Measurements from ENCODE around the gene CYYR1. TPM values are rescaled to one million over a fixed set of nuclear protein-coding genes. Genes with fewer than 3 reads are reported as not detected.

Gene CYYR1
- total RNA-seq, 1 experiment from 2014 or later: not detected

DNA sequence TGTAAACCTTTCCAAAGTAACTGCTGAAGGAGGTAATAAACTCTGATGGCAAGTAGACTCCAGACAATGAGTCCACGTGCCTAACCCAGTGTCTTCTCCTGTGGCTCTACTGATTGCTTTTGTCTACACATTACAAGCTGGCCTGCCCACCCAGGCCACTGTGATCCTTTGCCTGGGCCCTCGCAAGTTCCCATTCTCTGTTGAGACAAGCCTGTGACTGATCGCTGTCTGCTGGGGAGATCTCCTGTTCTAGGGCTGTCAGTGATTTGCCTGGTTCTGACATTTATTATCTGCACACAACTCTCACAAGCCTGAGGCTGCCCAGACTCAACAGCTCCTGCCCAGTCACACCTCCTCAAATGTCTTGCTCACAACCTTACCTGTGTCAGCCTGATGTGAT, 81.4 kb downstream of the CYYR1 start:
- no peaks in the 10 kb centered on the region for H3K36me3 Mint-ChIP-seq (ENCODE audit: insufficient read depth, unreplicated experiment)
- BruUV-seq (replicated peaks): no TSS peak
- no peaks in the 10 kb centered on the region for H3K4me1 Mint-ChIP-seq (ENCODE audit: low read depth, unreplicated experiment)
- intact Hi-C loops (cut with micrococcal nuclease; ENCODE audit: unreplicated experiment): no loop called here
- H3K4me3 ChIP-seq (ENCODE audit: low read depth, low read length): no peak overlapping the region
- no peak for DNase-seq
- H3K27me3 Mint-ChIP-seq (ENCODE audit: insufficient read depth, unreplicated experiment): no peaks in the 10 kb centered on the region
- CTCF ChIA-PET: no interaction called here
- no peaks in the 10 kb centered on the region for H3K4me1 ChIP-seq
- no peaks in the 10 kb centered on the region for H3K9me3 Mint-ChIP-seq (ENCODE audit: unreplicated experiment)
- no peak overlapping the region for H3K4me3 Mint-ChIP-seq (ENCODE audit: unreplicated experiment)
- H3K36me3 ChIP-seq (ENCODE audit: control insufficient read depth, insufficient read depth, low read length): no peaks in the 10 kb centered on the region
- no peak overlapping the region for H3K27ac Mint-ChIP-seq (ENCODE audit: unreplicated experiment)
- TF ChIP-seq, protein P1, sequence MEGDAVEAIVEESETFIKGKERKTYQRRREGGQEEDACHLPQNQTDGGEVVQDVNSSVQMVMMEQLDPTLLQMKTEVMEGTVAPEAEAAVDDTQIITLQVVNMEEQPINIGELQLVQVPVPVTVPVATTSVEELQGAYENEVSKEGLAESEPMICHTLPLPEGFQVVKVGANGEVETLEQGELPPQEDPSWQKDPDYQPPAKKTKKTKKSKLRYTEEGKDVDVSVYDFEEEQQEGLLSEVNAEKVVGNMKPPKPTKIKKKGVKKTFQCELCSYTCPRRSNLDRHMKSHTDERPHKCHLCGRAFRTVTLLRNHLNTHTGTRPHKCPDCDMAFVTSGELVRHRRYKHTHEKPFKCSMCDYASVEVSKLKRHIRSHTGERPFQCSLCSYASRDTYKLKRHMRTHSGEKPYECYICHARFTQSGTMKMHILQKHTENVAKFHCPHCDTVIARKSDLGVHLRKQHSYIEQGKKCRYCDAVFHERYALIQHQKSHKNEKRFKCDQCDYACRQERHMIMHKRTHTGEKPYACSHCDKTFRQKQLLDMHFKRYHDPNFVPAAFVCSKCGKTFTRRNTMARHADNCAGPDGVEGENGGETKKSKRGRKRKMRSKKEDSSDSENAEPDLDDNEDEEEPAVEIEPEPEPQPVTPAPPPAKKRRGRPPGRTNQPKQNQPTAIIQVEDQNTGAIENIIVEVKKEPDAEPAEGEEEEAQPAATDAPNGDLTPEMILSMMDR (IDR thresholded peaks at IDR 0.05; ENCODE audit: insufficient read depth in 1 of 2, low read depth in 1 of 2, low read length in 1 of 2, severe bottlenecking in 1 of 2, unreplicated experiment in 1 of 2): no peak
- POLR2A ChIA-PET: no interaction called here
- H3K9me3 ChIP-seq: no peaks in the 10 kb centered on the region; the same call in 1 of the 2 replicates
- no peaks in the 10 kb centered on the region for H3K27me3 ChIP-seq (replicated peaks; ENCODE audit: control insufficient read depth, insufficient read depth, low read length)

DNA sequence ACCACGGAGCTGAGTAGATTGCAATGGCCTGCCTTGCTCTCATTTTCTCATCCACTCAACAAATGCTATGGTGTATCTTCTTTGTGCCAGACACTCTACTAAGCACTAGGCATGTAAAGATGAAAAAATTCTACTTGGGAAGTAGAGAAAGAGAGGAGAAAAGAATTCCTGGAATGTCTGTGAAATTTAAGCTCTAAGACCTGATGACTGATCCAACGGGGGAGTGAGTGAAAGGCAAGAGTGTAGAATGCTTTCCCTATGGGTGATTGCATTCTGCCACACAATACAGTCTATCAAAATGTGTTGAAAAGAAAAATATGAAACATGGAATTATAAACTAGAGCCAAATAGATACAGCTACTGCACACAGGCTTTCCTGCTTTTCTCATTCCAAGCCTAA, 82.3 kb downstream of the CYYR1 start:
- Mint-ChIP-seq H3K27me3 (ENCODE audit: insufficient read depth, unreplicated experiment) (no peaks in the 10 kb centered on the region), H3K4me1 (ENCODE audit: low read depth, unreplicated experiment) (no peaks in the 10 kb centered on the region), H3K4me3 (ENCODE audit: unreplicated experiment) (no peak overlapping the region), H3K9me3 (ENCODE audit: unreplicated experiment) (no peaks in the 10 kb centered on the region), H3K27ac (ENCODE audit: unreplicated experiment) (no peak overlapping the region), H3K36me3 (ENCODE audit: insufficient read depth, unreplicated experiment) (no peaks in the 10 kb centered on the region)
- H3K36me3 ChIP-seq (ENCODE audit: control insufficient read depth, insufficient read depth, low read length): no peaks in the 10 kb centered on the region
- no TSS peak for BruUV-seq (replicated peaks)
- DNase-seq: no peak
- TF ChIP-seq, protein P1 (IDR thresholded peaks at IDR 0.05; ENCODE audit: insufficient read depth in 1 of 2, low read depth in 1 of 2, low read length in 1 of 2, severe bottlenecking in 1 of 2, unreplicated experiment in 1 of 2): no peak
- H3K9me3 ChIP-seq: no peaks in the 10 kb centered on the region; the same call in 1 of the 2 replicates
- ChIA-PET POLR2A (no interaction called here), CTCF (no interaction called here)
- H3K27me3 ChIP-seq (replicated peaks; ENCODE audit: control insufficient read depth, insufficient read depth, low read length): no peaks in the 10 kb centered on the region
- intact Hi-C loops (cut with micrococcal nuclease; ENCODE audit: unreplicated experiment): no loop called here
- H3K4me3 ChIP-seq (ENCODE audit: low read depth, low read length): no peak overlapping the region
- H3K4me1 ChIP-seq: no peaks in the 10 kb centered on the region

DNA sequence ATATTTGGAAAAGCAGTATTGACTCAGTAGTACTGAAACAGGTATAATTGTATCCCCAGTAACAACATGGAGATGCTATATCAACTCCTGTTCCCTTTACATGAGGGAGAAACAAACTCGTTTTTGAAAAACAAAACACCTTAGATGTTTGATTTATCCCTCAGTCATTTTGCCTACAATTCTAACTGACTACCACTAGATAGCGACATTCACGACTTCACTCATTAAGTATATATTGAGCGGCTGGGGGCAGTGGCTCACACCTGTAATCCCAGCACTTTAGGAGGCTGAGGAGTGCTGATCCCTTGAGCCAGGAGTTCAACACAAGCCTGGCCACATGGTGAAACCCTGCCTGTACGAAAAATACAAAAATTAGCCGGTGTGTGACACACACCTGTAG, 83.3 kb downstream of the CYYR1 start:
- BruUV-seq (replicated peaks): no TSS peak
- H3K36me3 Mint-ChIP-seq (ENCODE audit: insufficient read depth, unreplicated experiment): no peaks in the 10 kb centered on the region
- intact Hi-C loops (cut with micrococcal nuclease; ENCODE audit: unreplicated experiment): no loop called here

More for the DNA sequence above, 83.3 kb downstream of the CYYR1 start:
- ChIA-PET POLR2A (no interaction called here), CTCF (no interaction called here)
- no peak for DNase-seq
- Mint-ChIP-seq H3K27me3 (ENCODE audit: insufficient read depth, unreplicated experiment) (no peaks in the 10 kb centered on the region), H3K9me3 (ENCODE audit: unreplicated experiment) (no peaks in the 10 kb centered on the region), H3K4me3 (ENCODE audit: unreplicated experiment) (no peak overlapping the region), H3K4me1 (ENCODE audit: low read depth, unreplicated experiment) (no peaks in the 10 kb centered on the region), H3K27ac (ENCODE audit: unreplicated experiment) (no peak overlapping the region)
- TF ChIP-seq, protein P1 (IDR thresholded peaks at IDR 0.05; ENCODE audit: insufficient read depth in 1 of 2, low read depth in 1 of 2, low read length in 1 of 2, severe bottlenecking in 1 of 2, unreplicated experiment in 1 of 2): no peak
- Histone ChIP-seq H3K36me3 (ENCODE audit: control insufficient read depth, insufficient read depth, low read length) (no peaks in the 10 kb centered on the region), H3K4me3 (ENCODE audit: low read depth, low read length) (no peak overlapping the region), H3K27me3 (replicated peaks; ENCODE audit: control insufficient read depth, insufficient read depth, low read length) (no peaks in the 10 kb centered on the region), H3K9me3 (no peaks in the 10 kb centered on the region), H3K4me1 (no peaks in the 10 kb centered on the region)
